ENCODE measurements around the gene FER. TPM values are rescaled to one million over a fixed set of nuclear protein-coding genes. Genes with fewer than 3 reads are reported as not detected.
A peak's percentile ranks its signal among the peaks of the same experiment; 100 is the strongest.
"Not testable (repeated sequence)": the region's sequence is repeated elsewhere in the genome, so short reads cannot be mapped to it uniquely, and the experiment has no call there.

Gene FER
- 11.9 TPM for polyA plus RNA-seq (2013, experiment 1 of 2)
- 10.1 TPM for polyA plus RNA-seq (2013, experiment 2 of 2)

GRCh38 chr5:108747774-108748400 lies at the start of gene FER:
Gene FER (plus strand): TSS chr5:108747897. CDS start chr5:108798183, 50,286 bp downstream.
- Histone ChIP-seq H3K56ac (ENCODE audit: low read length) (peak within 1 kb of the TSS; percentile 95), H3K23ac (ENCODE audit: low read length) (no peak within 1 kb of the TSS), H3K9ac (ENCODE audit: low read length) (peak within 1 kb of the TSS; percentile 94), H3K79me1 (ENCODE audit: low read length) (no peaks in the 10 kb centered on the region), H3K4me3 (ENCODE audit: low read length) (peak within 1 kb of the TSS; percentile 81), H2BK120ac (ENCODE audit: low read depth, low read length) (peak within 1 kb of the TSS; percentile 9), H3K4me2 (ENCODE audit: low read length) (peak within 1 kb of the TSS; percentile 34), H2AK5ac (ENCODE audit: low read length) (no peak within 1 kb of the TSS), H2BK15ac (replicated peaks; ENCODE audit: low read depth) (peak within 1 kb of the TSS; percentile 36), H2BK5ac (ENCODE audit: low read length) (peak within 1 kb of the TSS; percentile 91), H3K4ac (ENCODE audit: low read depth, low read length) (peak within 1 kb of the TSS; percentile 82), H3K27me3 (ENCODE audit: insufficient read depth, low read length, poor library complexity) (no peaks in the 10 kb centered on the region), H3K18ac (ENCODE audit: low read length) (peak within 1 kb of the TSS; percentile 91), H4K8ac (ENCODE audit: low read depth, low read length) (peak within 1 kb of the TSS; percentile 56), H3K79me2 (ENCODE audit: control insufficient read depth, insufficient read depth, low read length) (no peaks in the 10 kb centered on the region), H3K4me1 (ENCODE audit: control insufficient read depth, low read depth, low read length) (no peaks in the 10 kb centered on the region), H3K36me3 (ENCODE audit: control insufficient read depth, insufficient read depth, low read length) (no peaks in the 10 kb centered on the region), H3K27ac (ENCODE audit: low read depth, low read length) (peak within 1 kb of the TSS; percentile 93), H4K5ac (ENCODE audit: low read length) (no peak within 1 kb of the TSS)
- DNase-seq, result peak; percentile 54
- no CpG with 5 or more reads among the region's 21 CpGs for WGBS (ENCODE audit: extremely low coverage, insufficient coverage, low lambda C conversion rate)

GRCh38 chr5:108700388-108700787 lies 47.3 kb upstream of the FER start:
- H2BK120ac ChIP-seq (ENCODE audit: low read depth, low read length); H3K23ac ChIP-seq (ENCODE audit: low read length); H2AK5ac ChIP-seq (ENCODE audit: low read length): not testable (repeated sequence)

GRCh38 chr5:108700930-108701329 lies 46.8 kb upstream of the FER start:
- no peak overlapping the region for H3K9ac ChIP-seq (ENCODE audit: low read length)
- no peak overlapping the region for H2BK120ac ChIP-seq (ENCODE audit: low read depth, low read length)
- no peak overlapping the region for H3K4me2 ChIP-seq (ENCODE audit: low read length)
- H4K8ac ChIP-seq (ENCODE audit: low read depth, low read length), result no peak overlapping the region
- no peaks in the 10 kb centered on the region for H3K27me3 ChIP-seq (ENCODE audit: insufficient read depth, low read length, poor library complexity)
- H3K18ac ChIP-seq (ENCODE audit: low read length), result no peak overlapping the region
- H3K27ac ChIP-seq (ENCODE audit: low read depth, low read length), result no peak overlapping the region
- no peak overlapping the region for H2BK15ac ChIP-seq (replicated peaks; ENCODE audit: low read depth)
- no peak overlapping the region for H2AK5ac ChIP-seq (ENCODE audit: low read length)
- H4K5ac ChIP-seq (ENCODE audit: low read length), result no peak overlapping the region
- H3K4ac ChIP-seq (ENCODE audit: low read depth, low read length), result no peak overlapping the region
- no peaks in the 10 kb centered on the region for H3K79me2 ChIP-seq (ENCODE audit: control insufficient read depth, insufficient read depth, low read length)
- H3K4me3 ChIP-seq (ENCODE audit: low read length), result no peak overlapping the region
- WGBS (ENCODE audit: extremely low coverage, insufficient coverage, low lambda C conversion rate), result no CpG with 5 or more reads among the region's 3 CpGs
- H3K79me1 ChIP-seq (ENCODE audit: low read length), result no peaks in the 10 kb centered on the region
- H3K56ac ChIP-seq (ENCODE audit: low read length), result no peak overlapping the region
- H2BK5ac ChIP-seq (ENCODE audit: low read length), result no peak overlapping the region
- H3K4me1 ChIP-seq (ENCODE audit: control insufficient read depth, low read depth, low read length), result no peaks in the 10 kb centered on the region
- H3K36me3 ChIP-seq (ENCODE audit: control insufficient read depth, insufficient read depth, low read length), result no peaks in the 10 kb centered on the region
- H3K23ac ChIP-seq (ENCODE audit: low read length), result no peak overlapping the region
- no peak for DNase-seq

More at GRCh38 chr5:108700388-108700787, 47.3 kb upstream of the FER start:
- not testable (repeated sequence) for H3K18ac ChIP-seq (ENCODE audit: low read length); H4K8ac ChIP-seq (ENCODE audit: low read depth, low read length); DNase-seq; H2BK5ac ChIP-seq (ENCODE audit: low read length); H4K5ac ChIP-seq (ENCODE audit: low read length); H3K4me3 ChIP-seq (ENCODE audit: low read length); H3K9ac ChIP-seq (ENCODE audit: low read length); H3K27me3 ChIP-seq (ENCODE audit: insufficient read depth, low read length, poor library complexity); H3K79me1 ChIP-seq (ENCODE audit: low read length); H3K56ac ChIP-seq (ENCODE audit: low read length); H3K4me2 ChIP-seq (ENCODE audit: low read length); H3K27ac ChIP-seq (ENCODE audit: low read depth, low read length); H3K79me2 ChIP-seq (ENCODE audit: control insufficient read depth, insufficient read depth, low read length); H3K4me1 ChIP-seq (ENCODE audit: control insufficient read depth, low read depth, low read length); H3K36me3 ChIP-seq (ENCODE audit: control insufficient read depth, insufficient read depth, low read length); H3K4ac ChIP-seq (ENCODE audit: low read depth, low read length); H2BK15ac ChIP-seq (replicated peaks; ENCODE audit: low read depth)
- no CpG with 5 or more reads among the region's 5 CpGs for WGBS (ENCODE audit: extremely low coverage, insufficient coverage, low lambda C conversion rate)

GRCh38 chr5:108702546-108702945 lies 45.2 kb upstream of the FER start:
- Histone ChIP-seq H3K23ac (ENCODE audit: low read length) (no peak overlapping the region), H3K79me2 (ENCODE audit: control insufficient read depth, insufficient read depth, low read length) (no peaks in the 10 kb centered on the region), H3K4ac (ENCODE audit: low read depth, low read length) (no peak overlapping the region), H3K4me1 (ENCODE audit: control insufficient read depth, low read depth, low read length) (no peaks in the 10 kb centered on the region), H3K27me3 (ENCODE audit: insufficient read depth, low read length, poor library complexity) (no peaks in the 10 kb centered on the region), H3K18ac (ENCODE audit: low read length) (no peak overlapping the region), H3K56ac (ENCODE audit: low read length) (no peak overlapping the region), H2BK120ac (ENCODE audit: low read depth, low read length) (no peak overlapping the region), H4K5ac (ENCODE audit: low read length) (no peak overlapping the region), H3K4me2 (ENCODE audit: low read length) (no peak overlapping the region), H2BK5ac (ENCODE audit: low read length) (no peak overlapping the region), H3K36me3 (ENCODE audit: control insufficient read depth, insufficient read depth, low read length) (no peaks in the 10 kb centered on the region), H3K4me3 (ENCODE audit: low read length) (no peak overlapping the region), H3K9ac (ENCODE audit: low read length) (no peak overlapping the region), H2AK5ac (ENCODE audit: low read length) (no peak overlapping the region), H3K27ac (ENCODE audit: low read depth, low read length) (no peak overlapping the region), H3K79me1 (ENCODE audit: low read length) (no peaks in the 10 kb centered on the region), H4K8ac (ENCODE audit: low read depth, low read length) (no peak overlapping the region), H2BK15ac (replicated peaks; ENCODE audit: low read depth) (no peak overlapping the region)
- WGBS (ENCODE audit: extremely low coverage, insufficient coverage, low lambda C conversion rate), result no CpG with 5 or more reads among the region's 5 CpGs
- DNase-seq, result no peak

GRCh38 chr5:108703313-108703712 lies 44.4 kb upstream of the FER start:
- WGBS (ENCODE audit: extremely low coverage, insufficient coverage, low lambda C conversion rate), result no CpG with 5 or more reads among the region's 5 CpGs
- no peak overlapping the region for H4K5ac ChIP-seq (ENCODE audit: low read length)
- no peak overlapping the region for H3K4me2 ChIP-seq (ENCODE audit: low read length)
- H2BK120ac ChIP-seq (ENCODE audit: low read depth, low read length), result no peak overlapping the region
- H2BK15ac ChIP-seq (replicated peaks; ENCODE audit: low read depth), result no peak overlapping the region
- no peak overlapping the region for H3K27ac ChIP-seq (ENCODE audit: low read depth, low read length)
- H3K56ac ChIP-seq (ENCODE audit: low read length), result no peak overlapping the region
- DNase-seq, result peak; percentile 37
- H3K27me3 ChIP-seq (ENCODE audit: insufficient read depth, low read length, poor library complexity), result no peaks in the 10 kb centered on the region
- H3K4me3 ChIP-seq (ENCODE audit: low read length), result no peak overlapping the region
- no peak overlapping the region for H4K8ac ChIP-seq (ENCODE audit: low read depth, low read length)
- no peak overlapping the region for H3K23ac ChIP-seq (ENCODE audit: low read length)
- no peak overlapping the region for H3K9ac ChIP-seq (ENCODE audit: low read length)
- no peaks in the 10 kb centered on the region for H3K36me3 ChIP-seq (ENCODE audit: control insufficient read depth, insufficient read depth, low read length)
- no peak overlapping the region for H2AK5ac ChIP-seq (ENCODE audit: low read length)
- H3K79me2 ChIP-seq (ENCODE audit: control insufficient read depth, insufficient read depth, low read length), result no peaks in the 10 kb centered on the region
- no peaks in the 10 kb centered on the region for H3K79me1 ChIP-seq (ENCODE audit: low read length)
- H3K4me1 ChIP-seq (ENCODE audit: control insufficient read depth, low read depth, low read length), result no peaks in the 10 kb centered on the region
- no peak overlapping the region for H3K4ac ChIP-seq (ENCODE audit: low read depth, low read length)
- no peak overlapping the region for H2BK5ac ChIP-seq (ENCODE audit: low read length)
- no peak overlapping the region for H3K18ac ChIP-seq (ENCODE audit: low read length)

- Histone ChIP-seq H2BK120ac (ENCODE audit: low read depth, low read length) (no peak overlapping the region), H3K79me1 (ENCODE audit: low read length) (no peaks in the 10 kb centered on the region), H2BK15ac (replicated peaks; ENCODE audit: low read depth) (no peak overlapping the region), H3K79me2 (ENCODE audit: control insufficient read depth, insufficient read depth, low read length) (no peaks in the 10 kb centered on the region), H3K27ac (ENCODE audit: low read depth, low read length) (no peak overlapping the region), H4K5ac (ENCODE audit: low read length) (no peak overlapping the region), H3K36me3 (ENCODE audit: control insufficient read depth, insufficient read depth, low read length) (no peaks in the 10 kb centered on the region), H3K9ac (ENCODE audit: low read length) (no peak overlapping the region), H2BK5ac (ENCODE audit: low read length) (no peak overlapping the region), H3K4me3 (ENCODE audit: low read length) (no peak overlapping the region), H3K4me1 (ENCODE audit: control insufficient read depth, low read depth, low read length) (no peaks in the 10 kb centered on the region), H3K18ac (ENCODE audit: low read length) (no peak overlapping the region), H3K4me2 (ENCODE audit: low read length) (no peak overlapping the region), H3K27me3 (ENCODE audit: insufficient read depth, low read length, poor library complexity) (no peaks in the 10 kb centered on the region), H3K23ac (ENCODE audit: low read length) (no peak overlapping the region), H3K56ac (ENCODE audit: low read length) (no peak overlapping the region), H3K4ac (ENCODE audit: low read depth, low read length) (no peak overlapping the region), H2AK5ac (ENCODE audit: low read length) (no peak overlapping the region), H4K8ac (ENCODE audit: low read depth, low read length) (no peak overlapping the region)
- no peak for DNase-seq
- WGBS (ENCODE audit: extremely low coverage, insufficient coverage, low lambda C conversion rate), result no CpG with 5 or more reads among the region's 8 CpGs
Measured at GRCh38 chr5:108707141-108707540, 40.6 kb upstream of the FER start.

Measured in mesendoderm (in vitro differentiated cells).